Measurements from ENCODE around the gene SLC18A2.

The SLC18A2 gene

GRCh38 chr10:117254338-117254737 lies 13.4 kb downstream of the SLC18A2 start:
- DNase-seq (ENCODE audit: low spot score), result no peak
- H3K27ac ChIP-seq, result no peak overlapping the region
- TF ChIP-seq CTCF (conservative IDR thresholded peaks at IDR 0.05; ENCODE audit: low read depth), result no peak
- ChIA-PET CTCF (no interaction called here), POLR2A (ENCODE audit: low non-redundant PET) (no interaction called here)

- TF ChIP-seq CTCF (conservative IDR thresholded peaks at IDR 0.05; ENCODE audit: low read depth), result no peak
- H3K27ac ChIP-seq, result no peak overlapping the region
- CTCF ChIA-PET, result no interaction called here
- POLR2A ChIA-PET (ENCODE audit: low non-redundant PET), result no interaction called here
- no peak for DNase-seq (ENCODE audit: low spot score)
These were observed 14.1 kb downstream of the SLC18A2 start for GRCh38 chr10:117254774-117255735.

- DNase-seq (ENCODE audit: low spot score), result no peak
- ChIA-PET CTCF (no interaction called here), POLR2A (ENCODE audit: low non-redundant PET) (no interaction called here)
- H3K27ac ChIP-seq, result no peak overlapping the region
- no peak for TF ChIP-seq CTCF (conservative IDR thresholded peaks at IDR 0.05; ENCODE audit: low read depth)
These were observed 15.0 kb downstream of the SLC18A2 start for GRCh38 chr10:117255835-117256460.

- ChIA-PET CTCF (no interaction called here), POLR2A (ENCODE audit: low non-redundant PET) (no interaction called here)
- no peak for DNase-seq (ENCODE audit: low spot score)
- TF ChIP-seq CTCF (conservative IDR thresholded peaks at IDR 0.05; ENCODE audit: low read depth), result no peak
- no peak overlapping the region for H3K27ac ChIP-seq
These were observed 16.0 kb downstream of the SLC18A2 start for GRCh38 chr10:117256910-117257309.

- CTCF ChIA-PET, result no interaction called here
- no peak overlapping the region for H3K27ac ChIP-seq
- POLR2A ChIA-PET (ENCODE audit: low non-redundant PET), result no interaction called here
- no peak for DNase-seq (ENCODE audit: low spot score)
- TF ChIP-seq CTCF (conservative IDR thresholded peaks at IDR 0.05; ENCODE audit: low read depth), result no peak
These were observed 16.8 kb downstream of the SLC18A2 start for GRCh38 chr10:117257721-117258120.

- ChIA-PET CTCF (no interaction called here), POLR2A (ENCODE audit: low non-redundant PET) (no interaction called here)
- DNase-seq (ENCODE audit: low spot score), result no peak
- no peak overlapping the region for H3K27ac ChIP-seq
- no peak for TF ChIP-seq CTCF (conservative IDR thresholded peaks at IDR 0.05; ENCODE audit: low read depth)
These were observed 18.4 kb downstream of the SLC18A2 start for GRCh38 chr10:117259279-117259678.

Measured in RWPE1 (cell line).